ENCODE measurements around the gene IQCE.

Gene IQCE, protein sequence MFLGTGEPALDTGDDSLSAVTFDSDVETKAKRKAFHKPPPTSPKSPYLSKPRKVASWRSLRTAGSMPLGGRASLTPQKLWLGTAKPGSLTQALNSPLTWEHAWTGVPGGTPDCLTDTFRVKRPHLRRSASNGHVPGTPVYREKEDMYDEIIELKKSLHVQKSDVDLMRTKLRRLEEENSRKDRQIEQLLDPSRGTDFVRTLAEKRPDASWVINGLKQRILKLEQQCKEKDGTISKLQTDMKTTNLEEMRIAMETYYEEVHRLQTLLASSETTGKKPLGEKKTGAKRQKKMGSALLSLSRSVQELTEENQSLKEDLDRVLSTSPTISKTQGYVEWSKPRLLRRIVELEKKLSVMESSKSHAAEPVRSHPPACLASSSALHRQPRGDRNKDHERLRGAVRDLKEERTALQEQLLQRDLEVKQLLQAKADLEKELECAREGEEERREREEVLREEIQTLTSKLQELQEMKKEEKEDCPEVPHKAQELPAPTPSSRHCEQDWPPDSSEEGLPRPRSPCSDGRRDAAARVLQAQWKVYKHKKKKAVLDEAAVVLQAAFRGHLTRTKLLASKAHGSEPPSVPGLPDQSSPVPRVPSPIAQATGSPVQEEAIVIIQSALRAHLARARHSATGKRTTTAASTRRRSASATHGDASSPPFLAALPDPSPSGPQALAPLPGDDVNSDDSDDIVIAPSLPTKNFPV

GRCh38 chr7:2558629-2559282 lies at the start of gene IQCE:
Gene IQCE (plus strand): TSS chr7:2558979. CDS start chr7:2559182, 203 bp downstream.
- peak; percentile 97 for DNase-seq

DNA sequence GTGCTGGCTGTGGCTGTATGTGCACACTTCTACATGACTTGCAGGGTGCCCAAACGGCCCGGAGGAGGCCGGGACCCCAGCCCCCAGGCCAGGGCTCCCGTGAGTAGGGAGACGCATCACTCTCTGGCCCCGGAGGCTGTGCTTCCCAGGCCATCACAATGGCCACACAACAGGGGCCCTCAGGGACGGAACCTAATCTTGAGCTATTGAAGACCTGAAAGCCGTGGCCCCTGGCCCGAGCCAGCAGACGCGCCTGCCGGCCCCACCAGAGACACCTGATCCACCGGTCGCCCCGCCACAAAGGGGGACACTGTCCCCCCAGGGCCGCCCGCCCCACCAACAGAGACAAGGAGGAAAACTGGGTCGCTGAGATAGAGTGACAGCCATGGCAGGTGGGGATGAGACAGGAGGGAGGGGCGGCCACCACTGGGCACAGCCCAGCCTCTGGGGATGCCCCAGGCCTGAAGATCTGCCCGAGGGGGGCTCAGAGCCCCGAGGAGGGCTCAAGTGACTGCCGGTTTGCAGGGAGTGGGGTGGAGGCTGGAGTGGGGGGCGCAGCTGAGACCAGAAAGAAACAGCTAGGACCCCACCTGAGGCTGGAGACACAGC lies 49.4 kb upstream of the IQCE start:
- no peak for DNase-seq

GRCh38 chr7:2510130-2510776 lies 48.5 kb upstream of the IQCE start:
- DNase-seq, result no peak

- no peak for DNase-seq
These were observed 47.6 kb upstream of the IQCE start for GRCh38 chr7:2510909-2511768.

- no peak for DNase-seq
These were observed 47.0 kb upstream of the IQCE start for GRCh38 chr7:2511769-2512168.

GRCh38 chr7:2512179-2512661 lies 46.6 kb upstream of the IQCE start:
- DNase-seq, result no peak

DNA sequence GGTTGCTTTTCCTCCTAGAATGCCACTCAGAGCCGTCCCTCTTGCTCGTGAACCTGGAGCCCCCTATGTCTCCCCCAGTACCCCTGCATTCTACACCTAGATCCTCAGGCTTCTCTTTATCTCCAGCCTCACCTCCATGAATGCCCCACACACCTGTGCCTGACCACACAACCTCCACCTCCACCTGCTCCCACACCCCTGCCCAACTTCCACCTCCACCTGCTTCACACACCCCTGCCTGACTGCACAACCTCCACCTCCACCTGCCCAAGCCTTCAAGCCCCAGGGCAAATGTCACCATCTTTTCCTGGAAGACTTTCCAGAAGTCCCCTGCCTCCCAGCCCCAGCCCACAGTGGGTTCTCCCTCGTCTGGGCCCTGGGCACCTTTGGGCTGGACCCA lies 46.1 kb upstream of the IQCE start:
- no peak for DNase-seq

DNA sequence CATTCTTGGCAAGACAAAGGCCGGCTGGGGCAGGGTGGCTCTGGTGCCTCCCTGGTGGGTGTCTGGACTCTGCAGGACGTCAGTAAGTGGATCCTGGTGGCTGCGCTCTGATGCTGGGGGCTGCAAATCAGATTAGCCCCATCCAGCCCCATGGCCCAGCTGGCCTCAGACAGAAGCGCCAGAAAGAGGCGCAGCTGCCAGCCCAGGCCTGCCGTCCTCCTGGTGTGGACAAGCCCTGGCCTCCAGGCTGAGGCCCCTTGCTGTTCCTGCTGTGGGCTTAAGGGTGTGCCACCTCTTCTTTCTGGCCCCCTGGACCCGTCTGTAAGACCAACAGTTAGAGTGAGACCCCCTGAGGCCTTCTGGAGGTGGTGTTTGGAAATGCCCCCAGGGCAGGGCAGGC lies 45.1 kb upstream of the IQCE start:
- no peak for DNase-seq

DNA sequence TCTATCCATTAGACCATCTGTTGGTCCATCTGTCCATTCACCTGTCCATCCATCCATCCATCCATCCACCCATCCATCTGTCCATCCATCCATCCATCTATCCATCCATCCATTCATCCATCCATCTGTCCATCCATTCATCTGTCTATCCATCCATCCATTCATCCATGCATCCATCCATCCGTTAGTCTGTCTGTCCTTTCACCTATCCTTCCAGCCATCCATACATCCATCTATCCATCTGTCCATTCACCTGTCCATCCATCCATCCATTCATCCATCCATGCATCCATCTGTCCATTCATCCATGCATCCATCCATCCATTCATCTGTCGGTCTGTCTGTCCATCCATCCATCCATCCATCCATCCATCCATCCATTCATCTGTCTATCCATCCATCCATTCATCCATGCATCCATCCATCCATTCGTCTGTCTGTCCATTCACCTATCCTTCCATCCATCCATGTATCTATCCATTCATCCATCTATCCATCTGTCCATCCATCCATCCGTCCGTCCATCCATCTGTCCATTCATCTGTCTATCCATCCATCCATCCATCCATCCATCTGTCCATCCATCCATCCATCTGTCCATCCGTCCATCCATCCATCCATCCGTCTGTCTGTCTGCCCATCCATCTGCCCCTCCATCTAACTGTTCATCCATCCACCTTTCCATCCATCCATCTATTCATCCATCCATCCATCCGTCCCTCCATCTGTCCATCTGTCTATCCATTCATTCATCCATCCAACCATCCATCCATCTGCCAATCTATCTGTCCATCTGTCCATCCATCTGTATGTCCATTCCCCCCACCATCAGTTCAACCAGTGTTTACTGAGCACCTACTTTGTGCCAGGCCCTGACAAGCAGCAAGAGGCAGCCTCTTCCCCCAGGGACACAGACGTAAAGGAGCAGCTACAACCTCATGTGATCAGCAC lies 44.0 kb upstream of the IQCE start:
- no peak for DNase-seq

- DNase-seq, result no peak
These were observed 43.2 kb upstream of the IQCE start for GRCh38 chr7:2515424-2516193.

GRCh38 chr7:2516194-2516555 lies 42.6 kb upstream of the IQCE start:
- DNase-seq, result no peak

GRCh38 chr7:2517026-2517425 lies 41.8 kb upstream of the IQCE start:
- peak; percentile 88 for DNase-seq

DNA sequence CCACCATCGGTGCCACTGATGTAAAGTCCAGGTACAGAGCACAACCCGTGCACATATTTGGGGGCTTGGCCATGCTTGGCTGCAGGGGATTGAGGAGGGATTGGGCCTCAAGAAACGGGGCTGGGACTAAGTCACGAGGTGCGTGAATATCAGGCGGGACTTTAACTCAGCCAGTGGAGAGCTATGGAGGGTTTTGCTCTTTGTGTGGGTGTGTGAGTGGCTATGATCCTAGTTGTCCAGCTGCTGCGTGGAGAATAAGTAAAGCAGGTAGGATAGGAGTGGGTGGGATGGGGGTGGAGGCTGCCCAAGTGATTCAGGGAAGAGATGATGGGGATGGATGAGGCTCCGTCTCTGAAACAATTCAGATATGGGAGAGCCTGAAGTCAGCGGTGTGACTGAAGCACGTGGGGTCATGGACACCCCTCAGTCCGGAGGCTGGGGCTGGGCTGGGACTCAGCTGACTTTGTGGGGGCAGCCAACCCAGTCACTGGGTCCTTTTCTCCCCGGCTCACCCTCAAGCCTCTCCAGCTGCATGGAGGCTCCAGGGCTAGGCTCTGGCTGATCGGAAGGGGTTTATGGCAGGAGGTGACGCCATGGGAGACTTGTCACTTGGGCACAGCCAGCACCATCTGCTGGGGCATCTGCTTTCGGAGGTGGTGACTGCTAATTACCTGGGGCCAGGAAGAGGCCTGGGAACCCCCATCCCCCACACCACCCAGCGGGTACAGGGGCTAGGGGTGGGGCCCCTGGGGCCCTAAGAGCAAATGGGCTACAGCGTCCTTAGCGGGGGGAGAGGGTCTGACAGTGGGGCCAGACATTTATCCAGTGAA lies 40.9 kb upstream of the IQCE start:
- no peak for DNase-seq

DNA sequence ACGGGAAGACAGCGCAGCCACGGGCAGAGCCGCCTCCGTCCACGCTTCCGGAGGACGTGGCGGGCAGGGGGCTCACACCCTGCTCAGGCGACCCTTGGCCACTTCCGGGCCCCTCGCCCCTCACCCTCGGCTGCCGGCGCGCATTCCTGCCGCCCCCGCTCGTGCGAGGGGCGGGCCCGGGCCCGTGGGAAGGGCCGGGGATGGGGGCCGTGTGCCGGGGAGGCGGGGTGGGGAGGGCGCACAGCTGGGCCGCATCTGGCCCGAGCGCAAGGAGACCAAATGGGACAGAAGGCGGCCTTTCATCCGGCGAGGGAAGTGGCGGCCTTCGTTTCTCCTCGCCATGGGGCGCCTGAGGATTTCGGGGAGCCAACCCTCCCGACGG lies 40.1 kb upstream of the IQCE start:
- DNase-seq, result no peak

- DNase-seq, result peak; percentile 92
These were observed 39.5 kb upstream of the IQCE start, which contains the start of gene LFNG for GRCh38 chr7:2519119-2519930. Gene LFNG (plus strand): TSS chr7:2519774. CDS start chr7:2519862, 88 bp downstream.

GRCh38 chr7:2520131-2520760 lies 38.5 kb upstream of the IQCE start:
- peak; percentile 77 for DNase-seq

DNA sequence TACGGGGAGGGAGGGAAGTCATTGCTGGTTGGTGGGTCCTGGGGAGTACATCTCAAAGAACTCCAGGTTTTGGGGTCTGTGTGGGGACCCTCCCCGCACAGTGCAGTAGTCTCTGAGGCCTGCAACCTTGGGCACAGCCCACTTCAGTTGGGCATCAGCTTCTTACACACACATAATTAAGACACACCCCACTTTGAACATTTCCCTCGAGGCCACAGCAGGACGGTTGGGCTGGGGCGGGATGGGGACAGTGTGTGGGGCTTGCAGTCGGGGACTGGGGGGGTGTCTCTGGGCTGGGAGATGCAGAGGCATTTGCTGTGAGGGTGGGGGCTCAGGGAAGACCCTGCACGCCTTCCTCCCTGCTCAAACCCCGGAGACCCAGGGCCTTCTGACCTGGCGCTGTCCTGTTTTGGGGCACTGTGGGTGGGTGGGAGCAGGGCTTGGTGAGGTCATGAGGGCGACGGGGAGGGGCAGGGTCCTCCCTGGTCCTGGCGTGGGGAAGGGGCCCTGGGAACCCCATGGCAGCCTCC lies 38.0 kb upstream of the IQCE start:
- DNase-seq, result no peak
